HG02623 (cell line): ENCODE results near the gene MMP24OS.

Source experiments
- ATAC-seq: cut with Tn5 transposase; IDR thresholded peaks from one replicate; pipeline ENCODE4 v1.9.1; 2021; ENCODE audit warnings: moderate library complexity; ENCODE audit not compliant: unreplicated experiment

MMP24OS gene

GRCh38 chr20:35306931-35307517, 29.1 kb upstream of the MMP24OS start:
- ATAC-seq = no peak

- ATAC-seq = no peak
Measured at GRCh38 chr20:35305682-35306556, 28.0 kb upstream of the MMP24OS start.

GRCh38 chr20:35304956-35305355, 27.0 kb upstream of the MMP24OS start:
- ATAC-seq = no peak

GRCh38 chr20:35303735-35304491, 26.0 kb upstream of the MMP24OS start:
- no peak for ATAC-seq

- no peak for ATAC-seq
Measured at GRCh38 chr20:35303382-35303734, 25.4 kb upstream of the MMP24OS start.

- no peak for ATAC-seq
Measured at GRCh38 chr20:35302421-35303335, 24.8 kb upstream of the MMP24OS start.

GRCh38 chr20:35301426-35301825, 23.5 kb upstream of the MMP24OS start:
- ATAC-seq = no peak

- no peak for ATAC-seq
Measured at GRCh38 chr20:35300469-35301262, 22.7 kb upstream of the MMP24OS start.

GRCh38 chr20:35299780-35300179, 21.9 kb upstream of the MMP24OS start:
- ATAC-seq = no peak

- ATAC-seq = no peak
Measured at GRCh38 chr20:35298264-35298663, 20.3 kb upstream of the MMP24OS start.

- no peak for ATAC-seq
Measured at GRCh38 chr20:35297740-35298139, 19.8 kb upstream of the MMP24OS start.

GRCh38 chr20:35297155-35297554, 19.2 kb upstream of the MMP24OS start:
- no peak for ATAC-seq

- ATAC-seq = no peak
Measured at GRCh38 chr20:35296101-35296554, 18.2 kb upstream of the MMP24OS start.

GRCh38 chr20:35295674-35296073, 17.8 kb upstream of the MMP24OS start:
- no peak for ATAC-seq

GRCh38 chr20:35295058-35295457, 17.1 kb upstream of the MMP24OS start:
- ATAC-seq = no peak

GRCh38 chr20:35294293-35294685, 16.4 kb upstream of the MMP24OS start:
- ATAC-seq = no peak

GRCh38 chr20:35293303-35294292, 15.7 kb upstream of the MMP24OS start:
- ATAC-seq = no peak

GRCh38 chr20:35292504-35293285, 14.8 kb upstream of the MMP24OS start:
- no peak for ATAC-seq
